H9 (cell line): Measurements from ENCODE around the gene DSN1. TPM values are rescaled to one million over a fixed set of nuclear protein-coding genes. Genes with fewer than 3 reads are reported as not detected.

ENCODE experiments used
- DNase-seq: peaks from one replicate; pipeline ENCODE4 v3.0.0-alpha.2; 2017
- H2AFZ ChIP-seq: one replicate; pipeline ENCODE4 v1.6.1; 2013; ENCODE audit warnings: mild to moderate bottlenecking, low read length, control low read depth, moderate library complexity
- H2AK5ac ChIP-seq: 2 replicates; pipeline ENCODE4 v1.6.1; 2013; ENCODE audit warnings: low read length, control low read depth, mixed read lengths; ENCODE audit not compliant: insufficient read length
- H2BK120ac ChIP-seq: one replicate; pipeline ENCODE4 v1.6.1; 2013; ENCODE audit warnings: low read depth, mild to moderate bottlenecking, low read length, control low read depth, inconsistent platforms; ENCODE audit not compliant: poor library complexity, severe bottlenecking
- H2BK12ac ChIP-seq: 2 replicates; pipeline ENCODE4 v1.6.1; 2013; ENCODE audit warnings: low read length, control low read depth, mixed read lengths, low read depth; ENCODE audit not compliant: insufficient read length
- H2BK15ac ChIP-seq: 2 replicates; pipeline ENCODE4 v1.6.1; 2013; ENCODE audit warnings: low read depth, low read length, control low read depth
- H2BK20ac ChIP-seq: one replicate; pipeline ENCODE4 v1.6.1; 2013; ENCODE audit warnings: low read depth, mild to moderate bottlenecking, low read length, control low read depth, inconsistent platforms; ENCODE audit not compliant: poor library complexity, severe bottlenecking
- H2BK5ac ChIP-seq: 2 replicates; pipeline ENCODE4 v1.6.1; 2013; ENCODE audit warnings: low read length, control low read depth, mixed read lengths; ENCODE audit not compliant: insufficient read length
- H3K14ac ChIP-seq: 2 replicates; pipeline ENCODE4 v1.6.1; 2013; ENCODE audit warnings: low read length, control low read depth; ENCODE audit not compliant: insufficient read depth
- H3K18ac ChIP-seq: 2 replicates; pipeline ENCODE4 v1.6.1; 2013; ENCODE audit warnings: low read depth, mild to moderate bottlenecking, mixed read lengths, low read length, control low read depth; ENCODE audit not compliant: insufficient read length
- H3K23ac ChIP-seq: 2 replicates; pipeline ENCODE4 v1.6.1; 2013; ENCODE audit warnings: low read length, control low read depth, mixed read lengths, low read depth; ENCODE audit not compliant: insufficient read length
- H3K23me2 ChIP-seq: 2 replicates; pipeline ENCODE4 v1.6.1; 2013; ENCODE audit warnings: low read depth, mild to moderate bottlenecking, mixed read lengths, low read length, control low read depth; ENCODE audit not compliant: insufficient read length, poor library complexity, severe bottlenecking
- H3K27ac ChIP-seq: 2 replicates; pipeline ENCODE4 v1.5.1; 2013; ENCODE audit warnings: low read length, control low read depth, mixed read lengths, low read depth; ENCODE audit not compliant: insufficient read length
- H3K27me3 ChIP-seq: 2 replicates; pipeline ENCODE4 v1.6.1; 2013; ENCODE audit warnings: low read length, control low read depth, inconsistent platforms; ENCODE audit not compliant: insufficient read depth
- H3K4ac ChIP-seq: 2 replicates; pipeline ENCODE4 v1.6.1; 2013; ENCODE audit warnings: low read depth, mild to moderate bottlenecking, control low read depth, inconsistent platforms, low read length, moderate library complexity
- H3K4me1 ChIP-seq: 2 replicates; pipeline ENCODE4 v1.6.1; 2013; ENCODE audit warnings: low read length, control low read depth, inconsistent platforms; ENCODE audit not compliant: insufficient read depth
- H3K4me2 ChIP-seq: 2 replicates; pipeline ENCODE4 v1.6.1; 2013; ENCODE audit warnings: low read length, control low read depth, mixed read lengths; ENCODE audit not compliant: insufficient read length, insufficient read depth
- H3K56ac ChIP-seq: 2 replicates; pipeline ENCODE4 v1.6.1; 2013; ENCODE audit warnings: low read depth, mild to moderate bottlenecking, mixed read lengths, low read length, control low read depth; ENCODE audit not compliant: insufficient read length
- H3K79me1 ChIP-seq: 2 replicates; pipeline ENCODE4 v1.6.1; 2013; ENCODE audit warnings: low read depth, mild to moderate bottlenecking, moderate library complexity, low read length, control low read depth, inconsistent platforms; ENCODE audit not compliant: insufficient read depth, poor library complexity, severe bottlenecking
- H3K79me2 ChIP-seq: 2 replicates; pipeline ENCODE4 v1.6.1; 2013; ENCODE audit warnings: low read length, control low read depth, inconsistent platforms; ENCODE audit not compliant: insufficient read depth
- H3K9ac ChIP-seq: 2 replicates; pipeline ENCODE4 v1.6.1; 2013; ENCODE audit warnings: low read length, control low read depth, mixed read lengths; ENCODE audit not compliant: insufficient read length; ENCODE audit errors: extremely low read depth
- H3K9me3 ChIP-seq: one replicate; pipeline ENCODE4 v1.6.1; 2013; ENCODE audit warnings: low read depth, low read length, inconsistent platforms; ENCODE audit not compliant: control insufficient read depth
- H3T11ph ChIP-seq: one replicate; pipeline ENCODE4 v1.6.1; 2013; ENCODE audit warnings: mild to moderate bottlenecking, low read length, control low read depth, inconsistent platforms
- H4K20me1 ChIP-seq: one replicate; pipeline ENCODE4 v1.6.1; 2013; ENCODE audit not compliant: control insufficient read depth, insufficient read length, insufficient read depth
- H4K5ac ChIP-seq: 2 replicates; pipeline ENCODE4 v1.6.1; 2013; ENCODE audit warnings: low read depth, mild to moderate bottlenecking, mixed read lengths, low read length, control low read depth; ENCODE audit not compliant: insufficient read length
- H4K8ac ChIP-seq: replicated peaks from 2 replicates; pipeline ENCODE4 v1.6.1; 2013; ENCODE audit warnings: low read length, control low read depth, mixed read lengths, low read depth; ENCODE audit not compliant: insufficient read length
- H4K91ac ChIP-seq: 2 replicates; pipeline ENCODE4 v1.6.1; 2013; ENCODE audit warnings: low read depth, mild to moderate bottlenecking, moderate library complexity, mixed read lengths, low read length, control low read depth; ENCODE audit not compliant: insufficient read length
- H3K27ac Mint-ChIP-seq, 3 experiments: 2 replicates in 2 of 3; 3 replicates in 1 of 3; pipeline ENCODE4 v1.8.0; 2020 to 2021; ENCODE audit warnings: mixed read lengths in 3 of 3, mild to moderate bottlenecking in 1 of 3, moderate library complexity in 1 of 3
- H3K27me3 Mint-ChIP-seq: 2 replicates; pipeline ENCODE4 v1.8.0; 2021; ENCODE audit warnings: low read depth, mild to moderate bottlenecking, moderate library complexity, mixed read lengths
- H3K36me3 Mint-ChIP-seq, 3 experiments: 2 replicates in 2 of 3; 3 replicates in 1 of 3; pipeline ENCODE4 v1.8.0; 2020 to 2021; ENCODE audit warnings: low read depth in 3 of 3, mixed read lengths in 3 of 3; ENCODE audit not compliant: insufficient read depth in 1 of 3
- H3K4me1 Mint-ChIP-seq, 2 experiments: 2 replicates each; pipeline ENCODE4 v1.8.0; 2020; ENCODE audit warnings: mixed read lengths in 2 of 2
- H3K4me3 Mint-ChIP-seq, 2 experiments: 2 replicates in 1 of 2; 3 replicates in 1 of 2; pipeline ENCODE4 v1.8.0; 2020 to 2021; ENCODE audit warnings: mild to moderate bottlenecking in 2 of 2, mixed read lengths in 2 of 2, moderate library complexity in 1 of 2
- H3K9me3 Mint-ChIP-seq, 2 experiments: 2 replicates in 1 of 2; 3 replicates in 1 of 2; pipeline ENCODE4 v1.8.0; 2020; ENCODE audit warnings: mild to moderate bottlenecking in 2 of 2, mixed read lengths in 2 of 2, moderate library complexity in 1 of 2
- CTCF ChIP-seq: fragments of 200-600 bp; sonication (generic); conservative IDR thresholded peaks from 3 replicates; pipeline ENCODE4 v1.8.0; 2021; ENCODE audit warnings: antibody characterized with exemption, mild to moderate bottlenecking
- WGBS: extraction: QIAGEN DNeasy Blood & Tissue Kit; methylation state at CpG from one replicate; pipeline ENCODE4 v1.1.7; 2013; ENCODE audit warnings: missing lambda C conversion rate, low lambda C conversion rate, mixed read lengths; ENCODE audit not compliant: insufficient read length; ENCODE audit errors: extremely low coverage; 5-methylcytosine and 5-hydroxymethylcytosine counted together
- total RNA-seq: library from RNA; stranded (reverse); gene quantifications from 2 replicates; pipeline ENCODE4 v1.2.1, GENCODE V29; 2021

Gene DSN1
- total RNA-seq, 1 experiment from 2014 or later, result 22.8 TPM

DNA sequence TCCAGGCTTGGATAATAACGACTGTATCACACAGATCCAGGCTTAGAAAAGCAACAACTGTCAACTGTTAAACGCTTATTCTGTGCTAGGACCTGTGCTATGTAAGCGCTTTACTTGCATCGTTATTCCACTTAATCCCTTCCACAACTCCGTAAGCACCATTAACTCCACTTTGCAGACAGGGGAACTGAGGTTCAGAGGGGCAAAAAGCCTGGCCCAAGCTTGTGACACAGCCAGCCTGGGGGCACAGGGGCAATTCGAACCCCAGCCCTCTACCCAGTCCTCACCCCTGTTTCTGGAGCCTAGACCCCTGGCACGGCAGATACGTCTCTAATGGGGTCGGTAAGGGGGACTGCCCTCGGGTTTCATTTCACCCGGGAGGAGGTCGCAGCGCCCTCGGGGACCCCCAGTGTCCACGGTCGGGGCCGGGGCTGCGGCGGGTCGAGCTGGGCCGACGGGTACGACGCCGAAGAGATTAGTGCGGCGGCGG lies 411 bp downstream of the DSN1 start:
- H2BK20ac ChIP-seq, result no peak overlapping the region
- no peaks in the 10 kb centered on the region for H3K79me2 ChIP-seq
- no peak overlapping the region for H2AFZ ChIP-seq
- no peak overlapping the region for H2BK5ac ChIP-seq
- peak overlapping the region; percentile 97 for H3K18ac ChIP-seq
- no peak overlapping the region for H2BK15ac ChIP-seq
- WGBS, result no CpG with 5 or more reads among the region's 28 CpGs
- no peak overlapping the region for H3T11ph ChIP-seq
- peaks cover 0 to 1% of the 10 kb centered on the region in 2 experiments; a peak in 2 of 5 replicates for H3K9me3 Mint-ChIP-seq
- no peak overlapping the region for H2AK5ac ChIP-seq
- H3K27ac Mint-ChIP-seq, result peak overlapping the region in 2 of 3 experiments; percentile 82 to 99; a peak in 5 of 7 replicates
- H3K56ac ChIP-seq, result no peak overlapping the region
- no peak overlapping the region for H2BK12ac ChIP-seq
- H3K9ac ChIP-seq, result peak overlapping the region; percentile 88
- H3K27me3 Mint-ChIP-seq, result no peaks in the 10 kb centered on the region; the same call in 1 of the 2 replicates
- no peaks in the 10 kb centered on the region for H3K79me1 ChIP-seq
- H3K27me3 ChIP-seq, result no peaks in the 10 kb centered on the region
- TF ChIP-seq CTCF, result no peak
- H3K36me3 Mint-ChIP-seq, result peaks cover 0 to 22% (median 18%) of the 10 kb centered on the region in 3 experiments
- no peaks in the 10 kb centered on the region; the same call in 1 of the 2 replicates for H3K4me1 ChIP-seq
- no peak overlapping the region for H4K91ac ChIP-seq
- H3K23ac ChIP-seq, result no peak overlapping the region
- peaks cover 24 to 25% of the 10 kb centered on the region in 2 experiments for H3K4me1 Mint-ChIP-seq
- no peak overlapping the region for H4K8ac ChIP-seq
- H2BK120ac ChIP-seq, result no peak overlapping the region
- no peak for DNase-seq
- H4K5ac ChIP-seq, result no peak overlapping the region
- no peaks in the 10 kb centered on the region for H4K20me1 ChIP-seq
- no peak overlapping the region for H3K4ac ChIP-seq
- peak overlapping the region; percentile 93 for H3K4me2 ChIP-seq
- H3K23me2 ChIP-seq, result peaks cover 11% of the 10 kb centered on the region
- H3K9me3 ChIP-seq, result no peaks in the 10 kb centered on the region
- H3K27ac ChIP-seq, result no peak overlapping the region
- peak overlapping the region; percentile 85 to 92 for H3K4me3 Mint-ChIP-seq
- H3K14ac ChIP-seq, result peak overlapping the region; percentile 98
